Urinary bladder (tissue), 4 donors: ENCODE measurements around the gene ADIPOR2. TPM values are rescaled to one million over a fixed set of nuclear protein-coding genes. Genes with fewer than 3 reads are reported as not detected.

ENCODE experiments used
- DNase-seq: peaks from one replicate; pipeline ENCODE4 v3.0.0-alpha.2; 2015; ENCODE audit errors: extremely low spot score
- H3K27ac ChIP-seq: one replicate; pipeline ENCODE4 v1.5.1; 2013; ENCODE audit warnings: low read depth, mild to moderate bottlenecking, moderate library complexity
- H3K36me3 ChIP-seq: one replicate; pipeline ENCODE4 v1.6.1; 2013; ENCODE audit warnings: mild to moderate bottlenecking, moderate library complexity; ENCODE audit not compliant: insufficient read depth
- H3K4me1 ChIP-seq: one replicate; pipeline ENCODE4 v1.6.1; 2013; ENCODE audit warnings: mild to moderate bottlenecking, moderate library complexity; ENCODE audit not compliant: insufficient read depth
- H3K4me3 ChIP-seq: one replicate; pipeline ENCODE4 v1.5.1; 2013; ENCODE audit warnings: low read depth, low read length
- whole genome bisulfite sequencing: extraction: QIAGEN DNeasy Blood & Tissue Kit; methylation state at CpG from one replicate; pipeline ENCODE4 v1.1.7; 2013; 5-methylcytosine and 5-hydroxymethylcytosine counted together
- polyA plus RNA-seq: library from polyadenylated mRNA; stranded (reverse); fragments of 200-250 nt; gene quantifications from one replicate; pipeline ENCODE4 v1.2.3, GENCODE V29; 2013
- total RNA-seq: library from RNA; depleted of rRNA; stranded (reverse); fragments of >200 nt; gene quantifications from one replicate; pipeline ENCODE4 v1.2.3, GENCODE V29; 2014
- donor health status: healthy with polysubstance abuse.
- donor health status: healthy.

Gene ADIPOR2
- total and polyA plus RNA-seq, 2 donors = 38.1 to 50.5 TPM

DNA sequence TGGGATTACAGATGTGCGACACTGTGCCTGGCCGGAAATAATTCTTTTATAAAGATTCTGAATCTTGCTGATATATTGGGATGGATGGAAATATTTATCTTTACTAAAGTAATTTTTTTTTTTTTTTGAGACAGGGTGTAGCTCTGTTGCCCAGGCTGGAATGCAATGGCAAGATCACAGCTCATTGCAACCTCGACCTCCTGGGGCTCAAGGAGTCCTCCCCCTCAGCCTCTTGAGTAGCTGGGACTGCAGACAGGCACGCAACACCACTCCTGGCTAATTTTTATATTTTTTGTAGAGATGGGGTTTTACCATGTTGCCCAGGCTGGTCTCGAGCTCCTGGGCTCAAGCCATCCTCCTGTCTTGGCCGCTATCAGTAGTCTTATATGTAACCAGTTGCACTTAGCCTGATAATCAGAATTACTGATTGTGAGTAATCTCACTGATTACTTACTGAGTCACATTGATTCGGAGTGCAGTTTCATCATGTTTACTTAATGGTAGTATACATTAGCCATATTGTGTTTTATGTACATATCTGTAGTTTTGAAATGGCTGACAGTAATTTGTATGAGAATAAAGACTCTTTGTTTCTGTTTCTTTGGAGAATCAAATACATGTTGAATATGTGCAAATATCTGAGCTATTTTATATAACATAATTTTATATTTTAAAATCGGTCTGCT lies 79.1 kb downstream of the ADIPOR2 start:
- DNase-seq = no peak
- no peaks in the 10 kb centered on the region for H3K4me1 ChIP-seq
- WGBS = 88% methylated on average over 8 of the region's 8 CpGs

DNA sequence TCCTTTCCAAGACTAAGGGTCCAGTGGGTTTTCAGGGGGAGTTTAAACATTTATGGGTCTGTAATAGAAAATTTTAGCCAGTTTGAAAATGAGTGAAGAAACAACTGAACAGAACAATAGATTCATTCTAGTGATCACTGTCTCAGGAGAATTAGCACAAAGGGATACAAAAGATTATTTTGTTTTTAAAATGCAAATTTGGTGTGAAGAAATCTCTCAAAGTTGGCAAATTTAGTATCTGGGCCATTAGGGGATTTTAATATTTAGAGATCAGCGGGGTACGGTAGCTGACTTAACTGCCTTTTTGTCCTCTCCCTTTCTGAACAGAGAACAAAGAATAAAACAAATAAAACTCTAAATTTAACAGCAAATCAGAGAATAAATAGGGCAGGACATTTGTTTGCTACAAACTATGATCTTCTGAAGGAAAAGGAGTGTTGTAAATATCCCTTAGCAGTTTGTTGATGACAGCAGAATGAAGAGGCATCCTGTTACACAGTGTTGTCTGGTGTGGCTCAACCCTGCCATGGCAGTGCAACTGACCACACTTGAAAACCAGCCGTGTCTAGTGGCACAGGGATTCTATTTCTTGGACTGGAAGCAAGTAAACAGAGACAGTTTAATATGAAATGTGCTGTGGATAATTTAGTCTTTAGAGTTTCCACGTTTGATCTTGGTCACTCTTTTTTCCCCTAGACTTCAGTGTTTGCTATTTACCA lies 83.2 kb downstream of the ADIPOR2 start:
- no peak for DNase-seq
- WGBS = 83% methylated on average over 4 of the region's 4 CpGs
- Histone ChIP-seq H3K27ac (no peak overlapping the region), H3K36me3 (no peaks in the 10 kb centered on the region), H3K4me3 (no peak overlapping the region), H3K4me1 (no peaks in the 10 kb centered on the region)

More for the DNA sequence above, 79.1 kb downstream of the ADIPOR2 start:
- Histone ChIP-seq H3K4me3 (no peak overlapping the region), H3K36me3 (no peaks in the 10 kb centered on the region), H3K27ac (no peak overlapping the region)

DNA sequence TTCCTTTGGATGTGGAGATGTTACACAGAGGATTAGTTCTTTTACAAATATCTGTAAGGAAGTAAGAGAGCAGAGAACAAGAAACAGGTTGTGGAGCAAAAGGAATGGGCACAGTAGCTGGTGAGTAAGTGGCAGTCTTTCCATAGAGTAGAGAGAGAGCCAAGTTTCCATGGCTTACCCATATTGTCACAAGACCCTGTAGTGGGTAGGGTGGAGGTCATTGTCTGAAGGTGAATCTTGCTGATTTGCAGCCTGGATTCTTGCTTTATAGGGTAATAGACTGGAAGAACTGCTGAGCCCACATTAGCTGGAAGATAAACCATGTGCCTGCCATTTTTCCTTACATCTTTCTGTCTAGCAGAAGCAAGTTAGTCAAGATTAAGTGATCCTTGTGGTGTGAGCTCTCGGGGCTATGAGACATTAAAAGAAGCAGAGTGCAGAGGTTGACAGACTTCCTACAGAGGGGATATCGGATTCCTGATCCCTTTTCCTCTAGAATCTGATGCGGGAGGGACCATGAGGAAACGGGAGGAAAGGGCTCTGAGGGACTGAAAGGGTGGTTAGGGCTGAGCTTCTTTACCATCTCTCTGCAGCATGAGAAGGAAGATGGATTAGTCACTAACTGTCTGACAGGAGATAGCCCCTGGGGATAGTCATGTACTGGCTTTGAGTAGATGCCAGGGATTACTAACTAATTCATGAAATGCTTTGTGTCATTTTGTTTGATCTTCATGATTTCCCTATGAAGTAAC lies 85.5 kb downstream of the ADIPOR2 start:
- 84% methylated on average over 4 of the region's 4 CpGs for WGBS
- no peak for DNase-seq

DNA sequence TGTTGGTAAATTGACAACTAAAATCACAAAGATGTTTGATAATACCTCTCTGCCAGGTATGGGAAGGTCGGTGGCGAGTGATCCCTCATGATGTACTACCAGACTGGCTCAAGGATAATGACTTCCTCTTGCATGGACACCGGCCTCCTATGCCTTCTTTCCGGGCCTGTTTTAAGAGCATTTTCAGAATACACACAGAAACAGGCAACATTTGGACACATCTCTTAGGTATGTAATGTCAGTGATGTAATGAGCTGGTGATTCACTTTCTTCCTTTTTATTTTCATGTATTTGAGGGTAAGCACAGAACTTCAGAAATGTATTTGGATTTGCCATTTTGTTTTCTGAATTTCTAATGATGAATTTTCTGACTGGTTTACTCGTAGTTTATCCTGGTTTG lies 86.9 kb downstream of the ADIPOR2 start:
- no peaks in the 10 kb centered on the region for H3K36me3 ChIP-seq
- DNase-seq = no peak
- no peak overlapping the region for H3K4me3 ChIP-seq
- H3K4me1 ChIP-seq = no peaks in the 10 kb centered on the region
- no peak overlapping the region for H3K27ac ChIP-seq
- 93% methylated on average over 5 of the region's 5 CpGs for WGBS

More for the DNA sequence above, 85.5 kb downstream of the ADIPOR2 start:
- H3K4me3 ChIP-seq = no peak overlapping the region
- H3K27ac ChIP-seq = no peak overlapping the region
- no peaks in the 10 kb centered on the region for H3K4me1 ChIP-seq
- no peaks in the 10 kb centered on the region for H3K36me3 ChIP-seq

DNA sequence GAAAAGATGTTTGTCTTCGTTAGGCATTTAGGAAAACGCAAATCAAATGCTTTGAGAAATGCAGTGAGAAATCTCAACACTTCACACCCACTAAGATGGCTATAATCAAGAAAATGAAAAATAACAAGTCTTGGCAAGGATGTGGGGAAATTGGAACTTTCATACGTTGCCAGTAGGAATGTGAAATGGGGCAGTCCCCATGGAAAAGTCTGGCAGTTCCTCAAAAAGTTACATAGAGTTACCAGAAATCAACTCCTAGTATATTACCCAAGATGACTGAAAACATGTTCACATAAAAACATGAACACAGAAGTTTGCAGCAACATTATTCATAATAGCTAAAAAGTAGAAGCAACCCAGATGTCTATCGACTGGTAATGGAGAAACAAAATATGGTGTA lies 88.0 kb downstream of the ADIPOR2 start:
- no peaks in the 10 kb centered on the region for H3K36me3 ChIP-seq
- no peak overlapping the region for H3K27ac ChIP-seq
- no peak for DNase-seq
- WGBS = 86% methylated on average over 4 of the region's 4 CpGs
- H3K4me3 ChIP-seq = no peak overlapping the region
- no peaks in the 10 kb centered on the region for H3K4me1 ChIP-seq

DNA sequence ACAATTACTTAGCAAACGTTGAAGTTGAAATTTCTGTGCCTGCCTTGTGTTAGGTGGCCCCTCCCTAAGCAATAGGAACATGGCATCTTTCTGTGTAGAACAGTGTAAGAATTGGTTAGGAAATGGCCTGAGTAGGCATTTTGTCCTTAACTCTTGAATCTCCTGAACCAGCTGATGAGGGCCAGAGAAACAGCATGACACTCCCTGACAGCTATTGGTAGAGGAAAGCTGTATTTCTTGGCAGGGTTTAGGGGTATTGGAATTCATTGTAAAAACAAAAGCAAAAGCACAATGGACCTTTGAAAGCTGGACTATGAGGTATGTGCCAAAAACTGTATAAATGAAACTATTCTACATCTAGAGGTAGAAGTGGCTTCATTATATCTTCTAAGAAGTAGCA lies 88.9 kb downstream of the ADIPOR2 start:
- DNase-seq = no peak
- H3K27ac ChIP-seq = no peak overlapping the region
- no peaks in the 10 kb centered on the region for H3K4me1 ChIP-seq
- H3K4me3 ChIP-seq = no peak overlapping the region
- H3K36me3 ChIP-seq = no peaks in the 10 kb centered on the region
- 68% methylated on average over 1 of the region's 1 CpG for WGBS

DNA sequence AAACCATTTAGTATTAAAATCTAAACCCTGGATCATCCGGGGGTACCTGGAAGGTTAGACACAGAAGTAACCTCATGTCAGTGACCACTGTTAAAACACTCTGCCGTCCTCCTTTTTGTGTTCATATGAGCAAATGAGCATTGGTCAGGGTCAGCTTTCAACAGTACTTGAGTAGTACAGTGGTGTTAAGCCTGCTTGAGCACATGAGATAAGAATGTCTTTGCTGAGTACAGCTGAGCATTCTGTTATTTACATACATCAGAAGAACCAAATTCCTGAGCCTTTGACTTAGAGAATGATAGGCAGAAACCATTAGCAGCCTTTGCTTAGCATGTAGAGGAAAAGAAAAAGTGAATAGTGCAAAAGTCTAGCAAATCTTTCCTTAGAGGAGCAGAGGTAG lies 90.9 kb downstream of the ADIPOR2 start:
- H3K27ac ChIP-seq = no peak overlapping the region
- H3K4me1 ChIP-seq = no peaks in the 10 kb centered on the region
- no peaks in the 10 kb centered on the region for H3K36me3 ChIP-seq
- 49% methylated on average over 2 of the region's 2 CpGs for WGBS
- DNase-seq = no peak
- no peak overlapping the region for H3K4me3 ChIP-seq

DNA sequence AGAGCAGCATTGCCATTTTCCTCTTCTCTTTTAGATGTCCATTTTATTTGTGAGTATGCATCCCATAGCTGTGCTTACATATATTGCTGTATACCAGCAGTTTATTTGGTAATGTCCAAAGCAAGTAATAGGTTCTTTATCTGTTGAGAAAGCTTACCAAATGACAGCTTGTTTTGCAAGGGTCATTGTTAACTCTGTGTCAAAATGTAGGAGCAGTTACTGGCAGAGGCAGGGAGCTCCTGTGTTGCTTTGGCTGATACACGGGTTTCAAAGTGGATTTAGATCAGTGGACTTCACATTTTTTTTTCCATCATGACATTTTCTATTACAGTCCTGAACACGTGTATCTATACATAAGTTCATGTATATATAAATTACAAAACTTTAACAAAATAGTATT lies 91.3 kb downstream of the ADIPOR2 start:
- Histone ChIP-seq H3K36me3 (no peaks in the 10 kb centered on the region), H3K4me3 (no peak overlapping the region), H3K4me1 (no peaks in the 10 kb centered on the region), H3K27ac (no peak overlapping the region)
- no peak for DNase-seq
- WGBS = 70% methylated on average over 2 of the region's 2 CpGs

DNA sequence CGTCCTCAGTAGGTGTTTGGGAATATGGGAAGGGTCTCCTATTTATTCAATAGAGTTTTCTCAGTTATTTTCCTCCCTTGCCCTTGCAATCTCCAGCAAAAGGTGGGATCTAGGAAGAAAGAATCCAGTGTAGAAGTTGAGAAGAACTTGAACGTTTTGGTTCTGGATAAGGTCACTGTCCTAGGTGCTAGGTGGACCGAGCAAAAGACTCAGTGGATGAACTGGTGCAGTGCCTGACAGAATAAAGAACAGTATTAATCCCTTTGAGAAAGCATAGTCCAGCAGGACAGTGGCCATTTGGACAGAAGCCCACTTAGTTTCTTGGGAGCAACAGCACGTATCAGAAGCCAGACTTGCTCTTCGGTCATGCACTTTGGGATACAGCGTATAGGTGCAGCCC lies 96.8 kb downstream of the ADIPOR2 start:
- Histone ChIP-seq H3K27ac (no peak overlapping the region), H3K4me1 (no peaks in the 10 kb centered on the region), H3K36me3 (no peaks in the 10 kb centered on the region), H3K4me3 (no peak overlapping the region)
- WGBS = 59% methylated on average over 6 of the region's 6 CpGs
- DNase-seq = no peak

DNA sequence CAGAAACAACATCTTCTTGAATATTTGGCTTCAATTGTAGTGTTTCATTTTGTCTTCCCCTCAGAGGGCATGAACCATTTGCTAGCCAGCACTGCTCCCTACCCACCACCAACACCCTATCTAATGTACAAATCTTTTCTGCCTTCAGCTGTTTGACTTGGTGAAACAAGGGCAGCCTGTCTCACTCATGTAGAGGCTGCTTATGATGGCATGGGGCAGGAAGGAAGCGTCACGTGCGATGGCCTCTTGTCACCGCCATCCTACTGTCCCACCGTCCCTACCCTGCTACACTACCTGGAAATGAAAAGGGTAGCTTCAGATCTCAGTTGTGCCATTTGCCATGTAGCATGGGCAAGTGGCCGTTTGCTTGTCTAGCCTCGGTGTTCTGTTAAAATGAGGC lies 99.6 kb downstream of the ADIPOR2 start:
- H3K27ac ChIP-seq = no peak overlapping the region
- WGBS = 78% methylated on average over 7 of the region's 7 CpGs
- no peak for DNase-seq
- no peaks in the 10 kb centered on the region for H3K4me1 ChIP-seq
- no peaks in the 10 kb centered on the region for H3K36me3 ChIP-seq
- no peak overlapping the region for H3K4me3 ChIP-seq

DNA sequence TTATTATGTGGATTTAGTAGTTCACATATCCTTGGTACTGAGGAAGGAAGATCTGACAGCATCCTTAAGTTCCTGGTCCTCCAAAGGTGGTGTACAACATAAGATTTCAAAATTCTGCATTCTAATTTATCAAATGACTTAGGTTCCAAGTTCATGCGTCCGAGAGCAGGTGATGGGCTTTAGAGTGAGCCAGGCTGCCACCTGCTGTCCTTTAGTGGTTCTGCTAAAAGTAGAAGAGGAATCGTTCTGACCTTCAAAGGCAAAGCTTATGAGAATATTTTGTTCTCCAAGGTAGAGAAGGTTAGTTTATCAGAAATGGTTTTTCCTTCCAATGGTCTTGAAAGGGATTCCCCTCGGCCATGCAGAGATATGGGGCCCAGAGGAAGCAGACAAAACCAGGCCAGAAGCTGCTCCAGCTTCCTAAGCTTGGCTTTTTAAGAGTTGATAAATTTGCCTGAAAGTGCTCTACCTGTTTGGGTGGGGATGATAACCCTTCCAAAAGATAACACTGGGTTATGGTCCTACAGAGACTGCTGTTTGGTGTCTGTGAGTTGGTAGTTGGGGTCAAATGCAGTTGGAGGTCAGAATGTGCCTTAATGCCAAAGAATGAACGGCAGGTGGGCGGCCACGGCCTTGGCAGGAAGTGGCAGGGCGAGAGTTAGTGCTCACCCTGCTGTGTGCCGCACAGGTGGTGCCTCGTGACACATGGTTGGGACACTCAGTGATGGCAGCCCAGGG lies 100.4 kb downstream of the ADIPOR2 start:
- DNase-seq = peak; percentile 45
- Histone ChIP-seq H3K4me3 (no peak overlapping the region), H3K4me1 (no peaks in the 10 kb centered on the region), H3K36me3 (no peaks in the 10 kb centered on the region), H3K27ac (no peak overlapping the region)
- 51% methylated on average over 10 of the region's 10 CpGs for WGBS

DNA sequence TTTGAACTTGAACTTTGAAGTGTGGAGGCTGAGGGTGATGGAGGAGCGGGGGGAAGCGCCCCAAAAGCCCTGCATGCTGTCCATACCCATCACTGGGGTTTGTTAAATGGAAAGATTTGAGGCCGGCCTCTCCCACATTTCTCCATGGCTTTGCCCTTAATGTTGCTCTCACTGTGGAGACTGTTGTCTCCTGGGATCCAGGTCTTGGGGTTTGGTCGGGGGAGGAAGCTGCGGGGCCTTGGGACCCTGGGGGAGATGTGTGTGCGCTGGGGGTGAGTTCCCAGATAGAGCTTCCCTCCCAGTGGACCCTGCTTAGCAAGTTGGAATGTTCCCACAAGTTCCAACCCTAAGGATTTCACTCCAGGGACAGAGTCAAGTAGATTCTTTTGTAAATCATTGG lies 101.5 kb downstream of the ADIPOR2 start:
- Histone ChIP-seq H3K27ac (no peak overlapping the region), H3K36me3 (no peaks in the 10 kb centered on the region), H3K4me3 (no peak overlapping the region), H3K4me1 (no peaks in the 10 kb centered on the region)
- no peak for DNase-seq
- WGBS = 86% methylated on average over 6 of the region's 6 CpGs

DNA sequence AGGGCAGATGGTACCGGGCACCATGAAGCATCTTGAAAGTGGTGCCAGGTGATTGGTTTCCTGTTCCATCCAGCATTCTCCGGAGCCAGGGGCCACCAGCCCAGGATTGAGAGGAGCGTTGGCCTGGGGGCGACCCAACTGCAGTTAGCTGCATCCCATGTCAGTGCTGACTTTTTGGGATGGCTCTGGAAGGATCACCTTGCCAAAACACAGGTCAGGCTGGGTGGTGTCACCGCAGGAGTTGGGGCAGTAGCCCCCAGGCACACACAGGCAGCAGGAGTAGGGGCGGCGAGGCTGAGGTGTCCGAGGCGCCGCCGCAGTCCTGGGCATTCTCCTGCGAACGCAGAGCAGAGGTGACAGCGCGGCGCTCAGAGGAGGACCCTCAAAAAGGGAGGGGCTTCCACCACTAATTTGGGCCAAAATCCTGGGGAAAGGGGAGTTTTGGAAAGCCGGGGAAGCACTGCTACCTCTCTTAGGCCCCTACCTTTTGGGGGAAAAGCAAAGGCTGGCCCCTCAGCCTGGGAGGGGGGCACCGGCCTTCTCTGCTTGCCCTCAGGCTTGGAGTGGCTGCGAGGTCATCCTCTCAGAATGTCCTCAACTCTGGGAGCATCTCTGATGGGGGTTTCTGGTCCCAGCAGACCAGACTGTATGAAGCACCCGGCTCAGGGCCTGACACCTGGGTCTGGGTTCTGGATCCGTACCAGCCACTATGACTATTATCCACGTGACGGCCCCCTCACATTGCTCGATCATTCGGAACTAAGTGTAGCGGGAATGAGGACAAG lies 102.7 kb downstream of the ADIPOR2 start:
- WGBS = 91% methylated on average over 26 of the region's 26 CpGs
- no peaks in the 10 kb centered on the region for H3K36me3 ChIP-seq
- no peak overlapping the region for H3K27ac ChIP-seq
- no peaks in the 10 kb centered on the region for H3K4me1 ChIP-seq
- no peak for DNase-seq
- H3K4me3 ChIP-seq = no peak overlapping the region
